Neural cell (in vitro differentiated cells): Measurements from ENCODE around the gene RAD50. TPM values are rescaled to one million over a fixed set of nuclear protein-coding genes. Genes with fewer than 3 reads are reported as not detected.

ENCODE experiments used
- H2AFZ ChIP-seq: fragments of 200-600, 300-800 bp; sonication (generic), shearing (Covaris generic); 2 replicates; pipeline ENCODE4 v1.6.0; 2014; ENCODE audit warnings: low read depth, mild to moderate bottlenecking, antibody characterized with exemption, low read length, moderate library complexity
- H3F3A ChIP-seq: fragments of 200-600 bp; shearing (Covaris generic); 2 replicates; pipeline ENCODE4 v1.6.1; 2016; ENCODE audit warnings: mild to moderate bottlenecking, moderate library complexity, mixed read lengths, antibody characterized with exemption, low read length; ENCODE audit not compliant: insufficient read depth, poor library complexity, severe bottlenecking
- H3K27ac ChIP-seq: fragments of 200-600, 300-800 bp; sonication (generic), shearing (Covaris generic); 2 replicates; pipeline ENCODE4 v1.5.1; 2014; ENCODE audit warnings: mild to moderate bottlenecking, low read length, moderate library complexity
- H3K27me3 ChIP-seq: fragments of 300-800, 200-600 bp; sonication (generic), shearing (Covaris generic); 2 replicates; pipeline ENCODE4 v1.6.0; 2014; ENCODE audit warnings: mild to moderate bottlenecking, low read depth, low read length, moderate library complexity; ENCODE audit not compliant: insufficient read depth
- H3K36me3 ChIP-seq: fragments of 300-800, 200-600 bp; sonication (generic), shearing (Covaris generic); 2 replicates; pipeline ENCODE4 v1.5.1; 2014; ENCODE audit warnings: mild to moderate bottlenecking, antibody characterized with exemption, low read length, moderate library complexity; ENCODE audit not compliant: insufficient read depth
- H3K4me2 ChIP-seq: fragments of 300-800, 200-600 bp; sonication (generic), shearing (Covaris generic); 2 replicates; pipeline ENCODE4 v1.6.0; 2014; ENCODE audit warnings: mild to moderate bottlenecking, low read length
- H3K4me3 ChIP-seq: fragments of 300-800, 200-600 bp; sonication (generic), shearing (Covaris generic); 2 replicates; pipeline ENCODE4 v1.5.1; 2014; ENCODE audit warnings: mild to moderate bottlenecking, low read length, moderate library complexity
- H3K79me2 ChIP-seq: fragments of 200-600 bp; shearing (Covaris generic); replicated peaks from 2 replicates; pipeline ENCODE4 v1.6.0; 2014; ENCODE audit warnings: mild to moderate bottlenecking, low read length, moderate library complexity; ENCODE audit not compliant: insufficient read depth
- H3K9ac ChIP-seq: fragments of 300-800, 200-600 bp; sonication (generic), shearing (Covaris generic); 2 replicates; pipeline ENCODE4 v1.6.1; 2016; ENCODE audit warnings: mild to moderate bottlenecking, low read length, mixed read lengths
- H3K9me2 ChIP-seq: fragments of 200-600 bp; shearing (Covaris generic); 2 replicates; pipeline ENCODE4 v1.6.1; 2016; ENCODE audit warnings: mild to moderate bottlenecking, low read length, mixed read lengths; ENCODE audit not compliant: insufficient read depth
- H3K9me3 ChIP-seq: fragments of 200-600, 300-800 bp; sonication (generic), shearing (Covaris generic); 2 replicates; pipeline ENCODE4 v1.6.1; 2016; ENCODE audit warnings: mild to moderate bottlenecking, mixed run types, low read length, moderate library complexity, mixed read lengths
- H4K20me1 ChIP-seq: fragments of 200-600 bp; shearing (Covaris generic); 2 replicates; pipeline ENCODE4 v1.6.1; 2016; ENCODE audit warnings: mild to moderate bottlenecking, mixed run types; ENCODE audit not compliant: insufficient read depth
- EP300 ChIP-seq: fragments of 450-650 bp; conservative IDR thresholded peaks from 2 replicates; pipeline ENCODE4 v1.6.1; 2014; ENCODE audit warnings: antibody characterized with exemption, mild to moderate bottlenecking, moderate library complexity; ENCODE audit not compliant: poor library complexity, severe bottlenecking
- EZH2 ChIP-seq: fragments of 200-600, 300-800 bp; shearing (Covaris generic), sonication (generic); IDR thresholded peaks from 2 replicates; pipeline ENCODE4 v1.6.1; 2014; ENCODE audit warnings: antibody characterized with exemption, low read length, borderline replicate concordance, mild to moderate bottlenecking; ENCODE audit not compliant: insufficient read depth, poor library complexity, severe bottlenecking
- MXI1 ChIP-seq: fragments of 450-650 bp; conservative IDR thresholded peaks from 2 replicates; pipeline ENCODE4 v1.6.1; 2014; ENCODE audit warnings: antibody characterized with exemption, mild to moderate bottlenecking; ENCODE audit not compliant: poor library complexity, severe bottlenecking
- POLR2AphosphoS5 ChIP-seq: IDR thresholded peaks from 2 replicates; pipeline ENCODE4 v1.6.1; 2012
- RAD21 ChIP-seq: fragments of 450-650 bp; conservative IDR thresholded peaks from 2 replicates; pipeline ENCODE4 v1.6.1; 2014; ENCODE audit warnings: antibody characterized with exemption, mild to moderate bottlenecking, moderate library complexity
- SMC3 ChIP-seq: fragments of 450-650 bp; conservative IDR thresholded peaks from 2 replicates; pipeline ENCODE4 v1.6.1; 2014; ENCODE audit warnings: antibody characterized with exemption, mild to moderate bottlenecking, moderate library complexity; ENCODE audit not compliant: poor library complexity
- TAF1 ChIP-seq: IDR thresholded peaks from 2 replicates; pipeline ENCODE4 v1.6.1; 2012; ENCODE audit warnings: low read depth
- polyA plus RNA-seq: library from polyadenylated mRNA; depleted of rRNA; stranded (reverse); fragments of >200 nt; gene quantifications from 2 replicates; pipeline ENCODE4 v1.2.3, GENCODE V29; 2014
- TF ChIP-seq, protein P1 (sequence below): fragments of 450-650 bp; IDR thresholded peaks from 2 replicates; pipeline ENCODE4 v1.5.1; 2014; ENCODE audit warnings: antibody characterized with exemption, mild to moderate bottlenecking, moderate library complexity; ENCODE audit not compliant: poor library complexity, severe bottlenecking
- TF ChIP-seq, protein P2 (sequence below): IDR thresholded peaks from 2 replicates; pipeline ENCODE4 v1.6.1; 2012; ENCODE audit warnings: borderline replicate concordance

Gene RAD50
- polyA plus RNA-seq, 1 donor from 2014 or later = 6.7 TPM

DNA sequence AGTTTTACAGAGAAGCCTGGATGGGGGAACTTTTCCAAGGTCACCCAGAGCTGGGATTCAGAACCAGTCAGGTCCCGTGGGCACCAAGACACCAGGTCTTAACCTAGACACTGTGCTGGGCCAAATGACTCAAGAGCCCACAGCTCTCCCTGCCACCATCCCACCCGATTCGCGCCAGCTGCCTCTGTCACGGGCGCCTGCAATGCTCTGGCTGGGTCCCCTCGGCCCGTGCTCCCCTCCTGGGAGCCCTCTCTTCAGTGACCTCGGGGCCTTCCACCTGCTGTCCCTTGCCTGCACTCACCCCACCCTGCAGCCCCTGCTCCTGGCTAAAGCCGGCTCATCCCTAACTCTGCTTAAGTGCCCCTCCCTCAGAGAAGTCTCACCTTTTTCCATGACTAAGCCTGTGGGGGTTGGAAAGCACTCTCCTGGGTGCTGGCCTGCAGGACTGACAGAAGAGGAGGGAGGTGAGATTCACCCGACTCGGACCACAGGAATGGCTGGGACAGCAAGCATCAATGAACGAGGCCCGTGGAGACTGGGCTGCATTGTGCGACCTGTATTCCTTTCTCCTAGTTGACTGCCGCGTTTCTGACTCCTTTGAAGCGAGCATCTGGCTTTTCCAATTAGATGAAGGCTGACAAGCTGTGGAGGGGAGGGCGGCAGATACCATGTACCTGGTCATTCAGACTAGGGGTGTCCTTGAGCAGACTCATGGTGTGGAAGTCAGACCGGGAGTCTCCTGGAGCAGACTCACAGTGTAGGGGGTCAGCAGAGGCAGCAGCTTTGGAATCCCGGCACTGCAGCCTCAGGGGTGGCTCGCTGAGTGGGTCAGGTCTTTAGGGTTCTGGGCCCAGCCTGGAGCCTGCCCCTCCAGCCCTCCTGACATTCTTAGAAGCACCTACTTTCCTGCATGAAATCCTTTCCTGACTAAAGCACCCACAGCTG is 111.3 kb downstream of the RAD50 start:
- no peak overlapping the region for H3K9ac ChIP-seq
- no peaks in the 10 kb centered on the region for H3K79me2 ChIP-seq
- no peak overlapping the region for H3K27ac ChIP-seq
- no peaks in the 10 kb centered on the region for H3K9me3 ChIP-seq
- H3K36me3 ChIP-seq = no peaks in the 10 kb centered on the region
- no peaks in the 10 kb centered on the region for H3F3A ChIP-seq
- no peak overlapping the region for H2AFZ ChIP-seq
- no peak overlapping the region for H3K4me2 ChIP-seq
- no peaks in the 10 kb centered on the region for H3K9me2 ChIP-seq
- no peaks in the 10 kb centered on the region for H3K27me3 ChIP-seq
- no peak overlapping the region for H3K4me3 ChIP-seq
- no peaks in the 10 kb centered on the region for H4K20me1 ChIP-seq
- TF ChIP-seq RAD21 (no peak), SMC3 (no peak), TAF1 (no peak), EZH2 (no peak), EP300 (no peak), MXI1 (no peak), POLR2AphosphoS5 (no peak)
- TF ChIP-seq, protein P1, sequence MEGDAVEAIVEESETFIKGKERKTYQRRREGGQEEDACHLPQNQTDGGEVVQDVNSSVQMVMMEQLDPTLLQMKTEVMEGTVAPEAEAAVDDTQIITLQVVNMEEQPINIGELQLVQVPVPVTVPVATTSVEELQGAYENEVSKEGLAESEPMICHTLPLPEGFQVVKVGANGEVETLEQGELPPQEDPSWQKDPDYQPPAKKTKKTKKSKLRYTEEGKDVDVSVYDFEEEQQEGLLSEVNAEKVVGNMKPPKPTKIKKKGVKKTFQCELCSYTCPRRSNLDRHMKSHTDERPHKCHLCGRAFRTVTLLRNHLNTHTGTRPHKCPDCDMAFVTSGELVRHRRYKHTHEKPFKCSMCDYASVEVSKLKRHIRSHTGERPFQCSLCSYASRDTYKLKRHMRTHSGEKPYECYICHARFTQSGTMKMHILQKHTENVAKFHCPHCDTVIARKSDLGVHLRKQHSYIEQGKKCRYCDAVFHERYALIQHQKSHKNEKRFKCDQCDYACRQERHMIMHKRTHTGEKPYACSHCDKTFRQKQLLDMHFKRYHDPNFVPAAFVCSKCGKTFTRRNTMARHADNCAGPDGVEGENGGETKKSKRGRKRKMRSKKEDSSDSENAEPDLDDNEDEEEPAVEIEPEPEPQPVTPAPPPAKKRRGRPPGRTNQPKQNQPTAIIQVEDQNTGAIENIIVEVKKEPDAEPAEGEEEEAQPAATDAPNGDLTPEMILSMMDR = no peak
- TF ChIP-seq, protein P2, sequence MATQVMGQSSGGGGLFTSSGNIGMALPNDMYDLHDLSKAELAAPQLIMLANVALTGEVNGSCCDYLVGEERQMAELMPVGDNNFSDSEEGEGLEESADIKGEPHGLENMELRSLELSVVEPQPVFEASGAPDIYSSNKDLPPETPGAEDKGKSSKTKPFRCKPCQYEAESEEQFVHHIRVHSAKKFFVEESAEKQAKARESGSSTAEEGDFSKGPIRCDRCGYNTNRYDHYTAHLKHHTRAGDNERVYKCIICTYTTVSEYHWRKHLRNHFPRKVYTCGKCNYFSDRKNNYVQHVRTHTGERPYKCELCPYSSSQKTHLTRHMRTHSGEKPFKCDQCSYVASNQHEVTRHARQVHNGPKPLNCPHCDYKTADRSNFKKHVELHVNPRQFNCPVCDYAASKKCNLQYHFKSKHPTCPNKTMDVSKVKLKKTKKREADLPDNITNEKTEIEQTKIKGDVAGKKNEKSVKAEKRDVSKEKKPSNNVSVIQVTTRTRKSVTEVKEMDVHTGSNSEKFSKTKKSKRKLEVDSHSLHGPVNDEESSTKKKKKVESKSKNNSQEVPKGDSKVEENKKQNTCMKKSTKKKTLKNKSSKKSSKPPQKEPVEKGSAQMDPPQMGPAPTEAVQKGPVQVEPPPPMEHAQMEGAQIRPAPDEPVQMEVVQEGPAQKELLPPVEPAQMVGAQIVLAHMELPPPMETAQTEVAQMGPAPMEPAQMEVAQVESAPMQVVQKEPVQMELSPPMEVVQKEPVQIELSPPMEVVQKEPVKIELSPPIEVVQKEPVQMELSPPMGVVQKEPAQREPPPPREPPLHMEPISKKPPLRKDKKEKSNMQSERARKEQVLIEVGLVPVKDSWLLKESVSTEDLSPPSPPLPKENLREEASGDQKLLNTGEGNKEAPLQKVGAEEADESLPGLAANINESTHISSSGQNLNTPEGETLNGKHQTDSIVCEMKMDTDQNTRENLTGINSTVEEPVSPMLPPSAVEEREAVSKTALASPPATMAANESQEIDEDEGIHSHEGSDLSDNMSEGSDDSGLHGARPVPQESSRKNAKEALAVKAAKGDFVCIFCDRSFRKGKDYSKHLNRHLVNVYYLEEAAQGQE = no peak

DNA sequence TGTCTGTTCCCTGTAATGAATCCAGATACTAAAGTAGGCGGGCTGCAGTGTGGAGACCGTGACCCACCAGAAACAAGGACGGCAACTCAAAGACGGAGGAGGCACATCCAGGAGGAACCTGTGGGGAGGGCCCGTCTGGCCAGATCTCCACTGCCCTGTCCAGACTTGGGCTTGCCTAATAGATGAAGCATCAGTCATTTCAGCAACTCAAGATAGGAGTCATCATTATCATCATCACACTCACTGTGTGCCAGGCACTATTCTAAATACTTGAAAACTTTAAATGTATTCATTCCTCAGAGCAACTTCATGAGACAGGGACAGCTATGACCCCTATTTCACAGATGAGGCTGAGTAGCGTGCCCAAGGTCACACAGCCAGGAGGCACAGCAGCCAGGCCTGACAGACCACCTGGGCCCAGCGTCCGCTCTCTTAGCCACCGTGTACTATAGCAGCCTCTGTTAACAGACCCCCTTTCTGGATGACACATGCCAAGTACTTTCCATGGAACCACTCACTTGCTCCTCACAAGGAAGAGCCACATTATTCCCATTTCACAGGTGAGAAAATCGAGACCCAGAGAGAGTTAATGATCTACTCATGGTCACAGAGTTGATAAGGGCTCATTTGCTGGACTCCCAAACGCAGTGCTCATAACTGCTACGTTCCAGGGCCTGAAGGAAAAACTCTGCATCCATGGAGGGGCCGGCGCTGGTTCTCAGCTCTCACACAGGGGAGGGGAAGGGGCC is 112.1 kb downstream of the RAD50 start:
- TF ChIP-seq MXI1 (no peak), EP300 (no peak), EZH2 (no peak), RAD21 (no peak), POLR2AphosphoS5 (no peak), TAF1 (no peak), SMC3 (no peak)
- TF ChIP-seq, protein P1 = no peak
- TF ChIP-seq, protein P2 = no peak
- H3K4me2 ChIP-seq = no peak overlapping the region
- no peaks in the 10 kb centered on the region for H3K79me2 ChIP-seq
- no peak overlapping the region for H2AFZ ChIP-seq
- H3K27ac ChIP-seq = no peak overlapping the region
- H3K9me2 ChIP-seq = no peaks in the 10 kb centered on the region
- no peaks in the 10 kb centered on the region for H3K27me3 ChIP-seq
- H3K36me3 ChIP-seq = no peaks in the 10 kb centered on the region
- H3K9ac ChIP-seq = no peak overlapping the region
- no peaks in the 10 kb centered on the region for H4K20me1 ChIP-seq
- no peaks in the 10 kb centered on the region for H3K9me3 ChIP-seq
- no peaks in the 10 kb centered on the region for H3F3A ChIP-seq
- H3K4me3 ChIP-seq = no peak overlapping the region
